Adrenal gland (tissue), 12 donors: ENCODE data around the gene GPR158. TPM values are rescaled to one million over a fixed set of nuclear protein-coding genes. Genes with fewer than 3 reads are reported as not detected.

Source experiments
- DNase-seq, 7 donors: peaks; one replicate each; pipeline ENCODE4 v3.0.0-alpha.2; 2019 to 2020
- H3K27ac ChIP-seq, 5 donors: fragments of 200-600 bp; sonication (generic) in 4 of 5; 1 replicate in 3 of 5; 2 replicates in 2 of 5; pipeline versions ENCODE4 v1.5.1 to v1.8.0; 2016 to 2020; ENCODE audit warnings: mild to moderate bottlenecking in 1 of 5
- H3K27me3 ChIP-seq: fragments of 200-600 bp; 2 replicates; pipeline ENCODE4 v1.8.0; 2021
- H3K36me3 ChIP-seq, 2 donors: fragments of 200-600 bp; replicated peaks in 1 of 2; 1 replicate in 1 of 2; 2 replicates in 1 of 2; pipeline versions ENCODE4 v1.5.1 to v1.8.0; 2018 to 2022
- H3K4me1 ChIP-seq, 2 donors: fragments of 200-600 bp; replicated peaks in 1 of 2; 1 replicate in 1 of 2; 2 replicates in 1 of 2; pipeline versions ENCODE4 v1.5.1 to v1.8.0; 2018 to 2021
- H3K4me3 ChIP-seq, 4 donors: fragments of 200-600 bp; sonication (generic) in 3 of 4; one replicate each; pipeline ENCODE4 v1.5.1; 2016 to 2018
- H3K9me3 ChIP-seq, 3 donors: fragments of 200-600 bp; sonication (generic) in 1 of 3; replicated peaks in 1 of 3; 1 replicate in 2 of 3; 2 replicates in 1 of 3; pipeline versions ENCODE4 v1.5.1 to v1.8.0; 2016 to 2021
- CTCF ChIP-seq, 6 experiments: fragments of 450-650 bp in 4 of 6; fragments of 200-600 bp in 2 of 6; sonication (generic) in 1 of 6; IDR thresholded peaks; 1 replicate in 5 of 6; 2 replicates in 1 of 6; pipeline versions ENCODE4 v1.5.1 to v1.8.0; 2016 to 2021; ENCODE audit warnings: antibody characterized with exemption in 6 of 6, mild to moderate bottlenecking in 2 of 6, moderate library complexity in 1 of 6
- POLR2A ChIP-seq, 2 donors: fragments of 450-650 bp; IDR thresholded peaks; one replicate each; pipeline ENCODE4 v1.6.1; 2017; ENCODE audit warnings: antibody characterized with exemption in 2 of 2, mild to moderate bottlenecking in 2 of 2, moderate library complexity in 1 of 2
- WGBS, 4 donors: extraction: QIAGEN DNeasy Blood & Tissue Kit in 2 of 4; methylation state at CpG; one replicate each; pipeline versions ENCODE4 v1.1.5 to v1.1.7; 2013 to 2017; 5-methylcytosine and 5-hydroxymethylcytosine counted together
- intact Hi-C, 2 donors: fragments of 100-400 bp; cut with DNase I; formaldehyde crosslinking; loops; one replicate each; pipeline versions ENCODE4 v1.14.1 to v1.15.0; 2022 to 2023
- polyA plus RNA-seq, 3 donors: library from polyadenylated mRNA; stranded (reverse); fragments of 200-250 nt in 2 of 3; fragments of 350-450 nt in 1 of 3; fragmentation: Illumina TruSeq in 1 of 3; extraction: RNeasy Lipid Tissue Mini Kit (QIAGEN cat#74804) in 1 of 3; gene quantifications; one replicate each; pipeline ENCODE4 v1.2.3, GENCODE V29; 2013 to 2014
- total RNA-seq, 9 donors: library from RNA; depleted of rRNA in 4 of 9; stranded (reverse); fragments of >200 nt in 4 of 9; fragments of 120-200 nt in 1 of 9; fragmentation: NEBNext Ultra II Directional in 1 of 9; extraction: Animal tissue kit (Norgen Biotek cat#: 25700) in 1 of 9; gene quantifications; one replicate each; pipeline versions ENCODE4 v1.1.0 to v1.2.4, GENCODE V29; 2013 to 2023
- donor health status: healthy with polysubstance abuse.
- donor health status: Bipolar disorder and iron deficiency.
- donor health status: DM: yes; HTN: yes; CAD: no.
- donor health status: DM: no; HTN: no; CAD: no.
- donor health status: DM: no; HTN: no; CAD: no.
- donor health status: DM: yes; HTN: yes; CAD: no.

GPR158 gene
- total and polyA plus RNA-seq, 12 donors = 0.04 to 2.5 (median 0.94) TPM; not detected in 2

- Histone ChIP-seq H3K36me3 (no peaks in the 10 kb centered on the region), H3K27me3 (no peaks in the 10 kb centered on the region), H3K27ac (no peak overlapping the region), H3K4me1 (no peaks in the 10 kb centered on the region), H3K4me3 (no peak overlapping the region), H3K9me3 (no peaks in the 10 kb centered on the region)
- 77 to 88% (median 84%) methylated on average over 5 of the region's 5 CpGs for WGBS, 4 donors
- TF ChIP-seq CTCF (IDR thresholded peaks at IDR 0.05) (no peak), POLR2A (IDR thresholded peaks at IDR 0.05) (no peak)
- intact Hi-C loops = no loop called here
- no peak for DNase-seq
These were observed 377.6 kb downstream of the GPR158 start for GRCh38 chr10:25552283-25552919.

DNA sequence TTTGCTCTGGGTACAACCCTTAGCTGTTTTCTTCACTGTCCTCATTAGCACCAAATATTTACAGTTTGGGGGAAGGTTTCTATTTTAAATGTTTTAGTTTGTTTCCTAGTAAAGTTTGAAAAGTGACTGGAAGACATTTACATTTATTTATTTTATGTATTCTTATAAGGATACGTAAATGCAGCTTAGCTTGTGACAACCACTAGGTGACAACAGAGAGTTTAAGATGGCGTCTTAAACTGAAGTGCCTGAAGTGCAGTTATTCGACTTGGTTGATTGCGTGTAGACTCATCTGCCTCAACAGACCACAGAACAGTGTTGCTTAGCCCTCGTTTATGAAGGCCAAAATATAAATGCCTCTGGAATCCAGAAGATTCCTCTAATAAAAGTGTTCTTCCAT, 381.1 kb downstream of the GPR158 start:
- intact Hi-C loops = no loop called here
- 84 to 91% (median 88%) methylated on average over 5 of the region's 5 CpGs for WGBS, 4 donors
- no peak for DNase-seq
- Histone ChIP-seq H3K36me3 (no peaks in the 10 kb centered on the region), H3K27ac (no peak overlapping the region), H3K27me3 (no peaks in the 10 kb centered on the region), H3K9me3 (no peaks in the 10 kb centered on the region), H3K4me1 (no peaks in the 10 kb centered on the region), H3K4me3 (no peak overlapping the region)
- TF ChIP-seq CTCF (IDR thresholded peaks at IDR 0.05) (no peak), POLR2A (IDR thresholded peaks at IDR 0.05) (no peak)

- H3K36me3 ChIP-seq = no peaks in the 10 kb centered on the region
- WGBS, 4 donors = 57 to 72% (median 61%) methylated on average over 5 of the region's 5 CpGs
These were observed 381.7 kb downstream of the GPR158 start for GRCh38 chr10:25556457-25556856.

DNA sequence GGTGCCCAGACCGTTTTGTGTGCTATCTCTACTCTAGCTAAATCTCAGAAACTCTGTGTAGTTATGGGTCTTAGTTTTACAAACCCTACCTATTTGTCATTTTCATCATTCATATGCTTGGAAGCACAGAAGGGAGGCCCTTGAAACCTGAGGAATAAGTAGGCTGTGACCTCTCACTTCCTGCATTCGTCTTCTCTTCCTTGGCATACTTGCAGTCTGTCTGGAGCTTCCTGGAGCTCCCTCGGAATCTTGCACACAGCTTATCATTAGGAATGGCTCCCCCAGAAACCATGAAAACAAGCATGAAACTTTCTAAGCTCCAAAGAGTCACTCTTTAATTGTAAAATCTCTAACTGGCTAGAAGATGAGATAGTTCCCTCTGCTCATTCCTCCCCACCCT, 382.3 kb downstream of the GPR158 start:
- intact Hi-C loops = no loop called here

More at GRCh38 chr10:25556457-25556856, 381.7 kb downstream of the GPR158 start:
- Histone ChIP-seq H3K4me1 (no peaks in the 10 kb centered on the region), H3K9me3 (no peaks in the 10 kb centered on the region), H3K4me3 (no peak overlapping the region), H3K27ac (no peak overlapping the region), H3K27me3 (no peaks in the 10 kb centered on the region)
- DNase-seq = no peak
- intact Hi-C loops = no loop called here
- TF ChIP-seq CTCF (IDR thresholded peaks at IDR 0.05) = no peak
- no peak for TF ChIP-seq POLR2A (IDR thresholded peaks at IDR 0.05)

More for the DNA sequence above, 382.3 kb downstream of the GPR158 start:
- no peak for DNase-seq
- H3K27me3 ChIP-seq = no peaks in the 10 kb centered on the region
- no peaks in the 10 kb centered on the region for H3K4me1 ChIP-seq
- no peak overlapping the region for H3K4me3 ChIP-seq
- WGBS, 4 donors = 51 to 63% (median 57%) methylated on average over 3 of the region's 3 CpGs
- TF ChIP-seq CTCF (IDR thresholded peaks at IDR 0.05) (no peak), POLR2A (IDR thresholded peaks at IDR 0.05) (no peak)
- H3K36me3 ChIP-seq = no peaks in the 10 kb centered on the region
- no peak overlapping the region for H3K27ac ChIP-seq
- H3K9me3 ChIP-seq = no peaks in the 10 kb centered on the region
